H1 (cell line): ENCODE results near the gene GULP1. TPM values are rescaled to one million over a fixed set of nuclear protein-coding genes. Genes with fewer than 3 reads are reported as not detected.

Experiments
- CTCF ChIA-PET: fragments of 300-600 bp; sonication (Branson Sonifier 250); formaldehyde crosslinking; loops from one replicate; lab custom pipeline; 2021; ENCODE audit not compliant: partially characterized antibody; lab: Charles Lee
- POLR2A ChIA-PET: fragments of 300-600 bp; sonication (Branson Sonifier 250); formaldehyde crosslinking; loops from one replicate; lab custom pipeline; 2021; ENCODE audit warnings: inconsistent platforms; ENCODE audit not compliant: partially characterized antibody; lab: Charles Lee
- DNase-seq, 2 experiments: peaks; one replicate each; pipeline versions ENCODE4 v3.0.0 to v3.0.0-alpha.2; 2010 to 2022; ENCODE audit warnings: low spot score in 2 of 2, low read depth in 1 of 2, mixed read lengths in 1 of 2
- FAIRE-seq: peaks from 2 replicates; lab custom pipeline; 2011; peaks lifted over from hg19 to GRCh38; lab: Jason Lieb, UNC
- H2AFZ ChIP-seq: 2 replicates; pipeline ENCODE4 v1.8.1; 2012; ENCODE audit warnings: low read length, inconsistent platforms
- H2AK5ac ChIP-seq: 2 replicates; pipeline ENCODE4 v1.6.1; 2013; ENCODE audit warnings: low read depth, low read length
- H2BK120ac ChIP-seq: replicated peaks from 2 replicates; pipeline ENCODE3; 2013; ENCODE audit warnings: low read depth, low read length, inconsistent platforms
- H2BK12ac ChIP-seq: 2 replicates; pipeline ENCODE4 v1.6.1; 2013; ENCODE audit warnings: low read depth, low read length
- H2BK15ac ChIP-seq: 2 replicates; pipeline ENCODE4 v1.6.1; 2013; ENCODE audit warnings: low read length
- H2BK20ac ChIP-seq: 2 replicates; pipeline ENCODE4 v1.6.1; 2013; ENCODE audit warnings: low read length
- H2BK5ac ChIP-seq: 2 replicates; pipeline ENCODE4 v1.6.1; 2013; ENCODE audit warnings: low read depth, low read length
- H3K14ac ChIP-seq: 2 replicates; pipeline ENCODE4 v1.6.1; 2013; ENCODE audit warnings: inconsistent platforms; ENCODE audit not compliant: insufficient read length
- H3K18ac ChIP-seq: 2 replicates; pipeline ENCODE4 v1.6.1; 2013; ENCODE audit warnings: low read length; ENCODE audit errors: extremely low read depth
- H3K23ac ChIP-seq: 2 replicates; pipeline ENCODE4 v1.6.1; 2013; ENCODE audit warnings: inconsistent platforms; ENCODE audit not compliant: insufficient read length
- H3K23me2 ChIP-seq: 2 replicates; pipeline ENCODE4 v1.6.1; 2013; ENCODE audit warnings: low read depth, low read length
- H3K27ac ChIP-seq: 2 replicates; pipeline ENCODE4 v1.6.1; 2011; ENCODE audit warnings: low read depth, low read length, inconsistent platforms
- H3K27me3 ChIP-seq, 4 experiments: replicated peaks in 1 of 4; 1 replicate in 1 of 4; 2 replicates in 3 of 4; pipeline versions ENCODE4 v1.6.1 to v1.8.1; 2011 to 2013; ENCODE audit warnings: low read length in 3 of 4, mild to moderate bottlenecking in 3 of 4, inconsistent platforms in 2 of 4, mixed read lengths in 2 of 4, moderate library complexity in 1 of 4; ENCODE audit not compliant: control insufficient read depth in 3 of 4, insufficient read depth in 3 of 4; ENCODE audit errors: extremely low read depth in 1 of 4
- H3K36me3 ChIP-seq, 4 experiments: 2 replicates each; pipeline versions ENCODE4 v1.6.1 to v1.8.1; 2011 to 2013; ENCODE audit warnings: mild to moderate bottlenecking in 4 of 4, low read length in 3 of 4, moderate library complexity in 2 of 4, control low read depth in 1 of 4, inconsistent platforms in 1 of 4; ENCODE audit not compliant: insufficient read depth in 4 of 4, control insufficient read depth in 2 of 4
- H3K4ac ChIP-seq: replicated peaks from 2 replicates; pipeline ENCODE3; 2013; ENCODE audit warnings: low read length, low read depth, mixed read lengths, inconsistent platforms; ENCODE audit not compliant: insufficient read length
- H3K4me1 ChIP-seq, 4 experiments: replicated peaks in 1 of 4; 1 replicate in 1 of 4; 2 replicates in 3 of 4; pipeline versions ENCODE4 v1.6.1 to v1.8.1; 2011 to 2013; ENCODE audit warnings: low read length in 3 of 4, inconsistent platforms in 2 of 4, mixed read lengths in 1 of 4; ENCODE audit not compliant: insufficient read depth in 4 of 4, control insufficient read depth in 3 of 4
- H3K4me2 ChIP-seq, 2 experiments: 2 replicates each; pipeline versions ENCODE4 v1.6.1 to v1.8.1; 2011 to 2013; ENCODE audit warnings: low read depth in 2 of 2, low read length in 2 of 2, control low read depth in 1 of 2, inconsistent platforms in 1 of 2, mild to moderate bottlenecking in 1 of 2; ENCODE audit not compliant: insufficient read depth in 1 of 2
- H3K4me3 ChIP-seq, 4 experiments: fragments of 200-600, 300-600 bp in 1 of 4; sonication (generic), shearing (Covaris generic), sonication (Bioruptor Twin) in 1 of 4; 2 replicates each; pipeline versions ENCODE4 v1.5.1 to v1.8.1; 2011 to 2016; ENCODE audit warnings: low read length in 4 of 4, low read depth in 3 of 4, control low read depth in 2 of 4, inconsistent platforms in 2 of 4, mild to moderate bottlenecking in 2 of 4, mixed read lengths in 1 of 4, moderate library complexity in 1 of 4; ENCODE audit not compliant: insufficient read depth in 2 of 4; ENCODE audit errors: extremely low read depth in 1 of 4
- H3K56ac ChIP-seq: replicated peaks from 2 replicates; pipeline ENCODE3; 2013; ENCODE audit warnings: low read depth, mild to moderate bottlenecking, mixed read lengths, low read length, inconsistent platforms; ENCODE audit not compliant: insufficient read length
- H3K79me1 ChIP-seq: 2 replicates; pipeline ENCODE4 v1.6.1; 2013; ENCODE audit warnings: low read depth, low read length, control low read depth
- H3K79me2 ChIP-seq, 2 experiments: 2 replicates each; pipeline versions ENCODE4 v1.6.1 to v1.8.1; 2012 to 2013; ENCODE audit warnings: low read length in 2 of 2, mild to moderate bottlenecking in 2 of 2, inconsistent platforms in 1 of 2; ENCODE audit not compliant: insufficient read depth in 2 of 2, control insufficient read depth in 1 of 2
- H3K9ac ChIP-seq, 4 experiments: replicated peaks in 1 of 4; 1 replicate in 1 of 4; 2 replicates in 3 of 4; pipeline versions ENCODE4 v1.6.1 to v1.8.1; 2011 to 2013; ENCODE audit warnings: low read depth in 3 of 4, low read length in 3 of 4, control low read depth in 2 of 4, mild to moderate bottlenecking in 2 of 4, moderate library complexity in 2 of 4, inconsistent platforms in 1 of 4; ENCODE audit errors: extremely low read depth in 1 of 4
- H3K9me3 ChIP-seq, 2 experiments: 2 replicates each; pipeline versions ENCODE4 v1.6.1 to v1.8.1; 2012 to 2013; ENCODE audit warnings: mild to moderate bottlenecking in 2 of 2, moderate library complexity in 2 of 2, control low read depth in 1 of 2, inconsistent platforms in 1 of 2, low read depth in 1 of 2, low read length in 1 of 2, mixed read lengths in 1 of 2; ENCODE audit not compliant: insufficient read depth in 2 of 2
- H4K20me1 ChIP-seq, 2 experiments: replicated peaks in 1 of 2; 2 replicates each; pipeline versions ENCODE3 to v1.8.1; 2011 to 2013; ENCODE audit warnings: inconsistent platforms in 2 of 2, low read length in 2 of 2, mild to moderate bottlenecking in 1 of 2; ENCODE audit not compliant: insufficient read depth in 2 of 2, control insufficient read depth in 1 of 2
- H4K5ac ChIP-seq: 2 replicates; pipeline ENCODE4 v1.6.1; 2013; ENCODE audit warnings: low read length, low read depth, mixed read lengths, inconsistent platforms; ENCODE audit not compliant: insufficient read length
- H4K8ac ChIP-seq: 2 replicates; pipeline ENCODE4 v1.8.0; 2013; ENCODE audit warnings: mild to moderate bottlenecking, moderate library complexity, low read length, inconsistent platforms; ENCODE audit not compliant: insufficient read depth; ENCODE audit errors: extremely low read depth
- H4K91ac ChIP-seq: replicated peaks from 2 replicates; pipeline ENCODE3; 2013; ENCODE audit warnings: low read length, mixed read lengths, inconsistent platforms; ENCODE audit not compliant: insufficient read length
- POLR2AphosphoS5 ChIP-seq: IDR thresholded peaks from 2 replicates; pipeline ENCODE4 v1.6.1; 2011; ENCODE audit warnings: low read depth, low read length
- WGBS, 2 experiments: shearing (Covaris generic) in 1 of 2; methylation state at CpG; one replicate each; pipeline versions ENCODE4 v1.1.6 to v1.1.7; 2013 to 2015; ENCODE audit warnings: low lambda C conversion rate in 2 of 2, mixed read lengths in 2 of 2, inconsistent platforms in 1 of 2, low coverage in 1 of 2, missing lambda C conversion rate in 1 of 2; ENCODE audit not compliant: insufficient replicate concordance in 2 of 2, insufficient coverage in 1 of 2, insufficient read length in 1 of 2; ENCODE audit errors: extremely low coverage in 1 of 2, missing lambda C conversion rate in 1 of 2; 5-methylcytosine and 5-hydroxymethylcytosine counted together
- polyA plus RNA-seq, 7 experiments: library from polyadenylated mRNA; depleted of rRNA in 3 of 7; stranded (reverse) in 5 of 7; unstranded in 2 of 7; fragments of >200 nt in 5 of 7; fragments of 200-250 nt in 2 of 7; gene quantifications; 1 replicate in 5 of 7; 2 replicates in 1 of 7; 4 replicates in 1 of 7; pipeline versions ENCODE4 v1.2.1 to v1.2.3, GENCODE V29; 2011 to 2013; ENCODE audit warnings: missing spikeins in 2 of 7, mixed read lengths in 2 of 7
- total RNA-seq: library from RNA; stranded (reverse); fragmentation: NEBNext Ultra II Directional; extraction: Animal tissue kit (Norgen Biotek cat#: 25700); gene quantifications from 2 replicates; pipeline ENCODE4 v1.2.1, GENCODE V29; 2021

Gene GULP1
- total and polyA plus RNA-seq, 2 of the 8 experiments (the other 6 are each of a cell fraction or from before 2014, with no cell fraction given), result 69.7 to 139 TPM

DNA sequence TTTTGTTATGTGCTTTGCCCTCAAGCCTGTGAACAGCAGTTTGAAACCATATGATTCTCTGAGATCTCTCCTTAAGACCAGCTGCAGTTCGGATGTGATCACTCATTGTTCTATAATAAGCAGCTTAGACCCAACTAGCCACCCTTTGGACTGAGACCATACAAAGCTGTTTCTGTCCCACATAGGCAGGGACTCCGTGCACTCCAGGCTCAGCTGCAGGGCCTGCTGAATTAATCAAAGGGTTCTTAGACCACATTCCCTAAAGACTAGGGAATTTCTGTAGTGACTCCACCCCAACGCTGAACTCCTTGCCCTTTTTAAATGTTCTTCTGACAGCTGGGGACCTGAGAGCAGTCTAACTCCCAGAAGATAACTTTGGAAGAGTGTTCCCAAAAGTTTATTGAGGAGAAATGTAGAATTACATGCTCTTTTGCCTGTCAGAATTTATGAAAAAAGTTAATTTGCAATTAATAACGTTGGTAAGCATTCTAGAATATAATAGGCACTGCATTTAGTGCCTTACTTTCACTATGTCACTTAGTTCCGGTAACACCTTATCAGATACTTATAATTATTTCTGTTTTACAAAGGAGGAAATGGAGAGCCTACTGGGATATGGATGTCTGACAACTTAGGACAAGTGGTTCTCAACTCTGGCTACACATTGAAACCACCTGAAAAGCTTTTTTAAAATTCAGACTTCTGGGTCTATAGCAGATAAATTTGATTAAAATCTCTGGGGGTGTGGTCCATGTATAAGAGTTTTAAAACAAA is 42.3 kb downstream of the GULP1 start:
- no peak overlapping the region for H2BK5ac ChIP-seq
- H3K18ac ChIP-seq, result no peak overlapping the region
- peaks cover 0 to 9% (median 5%) of the 10 kb centered on the region in 4 experiments; a peak in 4 of 7 replicates for H3K4me1 ChIP-seq
- WGBS, 2 experiments, result 71% methylated on average over 5 of the region's 5 CpGs; no CpG with 5 or more reads in 1 of the 2 experiments
- peaks cover 2% of the 10 kb centered on the region for H3K79me1 ChIP-seq
- H3K14ac ChIP-seq, result no peak overlapping the region
- no peak overlapping the region for H3K4me2 ChIP-seq
- no peak overlapping the region for H2BK15ac ChIP-seq
- H2AFZ ChIP-seq, result no peak overlapping the region
- ChIA-PET CTCF (interaction anchor here (1.1 to 2.2 kb wide), 4 partner anchors 15 to 41 kb away, joined by 3 to 8 read pairs (median 4); no protein-coding TSS in a partner anchor), POLR2A (interaction anchor here (1.3 to 2.6 kb wide), 4 partner anchors 9 to 41 kb away, joined by 3 to 12 read pairs (median 7); partner anchors contain the start of gene GULP1)
- H3K9ac ChIP-seq, result no peak overlapping the region
- H3K9me3 ChIP-seq, result no peaks in the 10 kb centered on the region
- H2AK5ac ChIP-seq, result no peak overlapping the region
- no peak overlapping the region for H3K4ac ChIP-seq
- H4K20me1 ChIP-seq, result peaks cover 5 to 7% of the 10 kb centered on the region in 2 experiments
- no peak overlapping the region for H3K27ac ChIP-seq
- TF ChIP-seq POLR2AphosphoS5, result no peak
- H3K23me2 ChIP-seq, result no peaks in the 10 kb centered on the region
- no peak overlapping the region for H3K23ac ChIP-seq
- no peak overlapping the region for H2BK20ac ChIP-seq
- no peak for DNase-seq
- peaks cover 3 to 97% of the 10 kb centered on the region in 2 experiments; a peak in 3 of 4 replicates for H3K79me2 ChIP-seq
- H4K91ac ChIP-seq, result no peak overlapping the region
- no peak overlapping the region for H2BK120ac ChIP-seq
- H2BK12ac ChIP-seq, result no peak overlapping the region
- no peak overlapping the region for H4K5ac ChIP-seq
- no peak overlapping the region for H3K56ac ChIP-seq
- no peak overlapping the region for H3K4me3 ChIP-seq
- H4K8ac ChIP-seq, result no peak overlapping the region
- H3K36me3 ChIP-seq, result peaks cover 0 to 9% (median 2%) of the 10 kb centered on the region in 4 experiments; a peak in 3 of 8 replicates
- FAIRE-seq, result peak; percentile 71
- no peaks in the 10 kb centered on the region for H3K27me3 ChIP-seq
